NB4 (cell line): Measurements from ENCODE around the gene ETV3L.

Experiments used
- CTCF ChIP-seq: IDR thresholded peaks from one replicate; pipeline ENCODE4 v1.5.1; 2012; ENCODE audit warnings: low read depth, low read length
- MAX ChIP-seq: IDR thresholded peaks from 2 replicates; pipeline ENCODE4 v1.6.1; 2011; ENCODE audit warnings: low read depth, low read length
- MYC ChIP-seq: IDR thresholded peaks from 2 replicates; pipeline ENCODE4 v1.6.1; 2011; ENCODE audit warnings: low read depth, low read length
- POLR2A ChIP-seq: IDR thresholded peaks from 2 replicates; pipeline ENCODE4 v1.6.1; 2011; ENCODE audit warnings: mild to moderate bottlenecking; ENCODE audit not compliant: insufficient read length; ENCODE audit errors: extremely low read depth

DNA sequence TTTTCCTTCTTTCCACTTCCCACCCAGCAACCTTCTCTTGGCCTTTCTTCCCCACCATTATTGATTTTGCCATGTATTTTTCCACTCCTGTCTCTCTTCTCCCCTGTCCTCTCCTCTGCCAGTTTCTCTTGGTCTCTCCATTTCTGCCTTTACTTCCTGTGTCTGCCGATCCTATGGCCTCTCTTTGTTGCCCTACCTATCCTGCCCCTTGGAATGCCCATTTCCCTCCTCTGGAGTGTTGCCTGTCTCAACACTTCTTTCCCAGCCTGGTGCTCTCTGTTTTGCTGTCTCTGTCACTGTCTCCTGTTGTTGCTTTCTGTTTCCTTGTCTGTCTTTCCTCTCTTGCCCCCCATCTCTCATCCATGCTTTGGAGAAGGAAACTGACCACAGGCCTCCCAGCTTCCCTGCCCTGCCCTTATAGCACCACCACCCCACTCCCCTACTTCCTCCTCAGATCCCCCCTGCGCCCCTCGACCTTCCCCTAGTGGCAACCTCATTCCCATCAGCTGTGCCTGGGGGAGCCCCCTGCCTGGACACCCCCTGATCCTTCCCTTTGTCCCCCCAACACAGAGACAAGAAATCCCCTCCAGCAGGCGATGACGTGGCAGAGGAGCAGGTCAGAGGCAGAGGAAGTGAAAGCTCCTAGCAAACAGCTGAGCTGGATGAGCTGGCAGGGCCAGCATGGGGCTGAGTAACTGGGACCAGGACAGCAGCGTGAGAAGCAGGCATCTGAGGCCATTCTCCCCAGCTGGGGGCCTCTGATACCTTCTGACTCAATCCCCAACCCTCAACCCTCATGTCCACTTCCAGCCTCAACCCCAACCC lies 6.6 kb upstream of the ETV3L start:
- no peak for TF ChIP-seq POLR2A
- TF ChIP-seq CTCF: no peak
- TF ChIP-seq MYC: no peak
- TF ChIP-seq MAX: no peak
